Measurements from ENCODE around the gene JRKL. TPM values are rescaled to one million over a fixed set of nuclear protein-coding genes. Genes with fewer than 3 reads are reported as not detected.

The JRKL gene
- total and polyA plus RNA-seq, 2 of the 8 experiments (the other 6 are each of a cell fraction or from before 2014, with no cell fraction given) = 1.4 to 4.9 TPM

- H3K4me2 ChIP-seq (ENCODE audit: insufficient read depth in 1 of 2, low read depth in 2 of 2, low read length in 2 of 2) = no peak overlapping the region
- no peaks in the 10 kb centered on the region for H4K20me1 ChIP-seq (replicated peaks in 1 of 2; ENCODE audit: control insufficient read depth in 1 of 2, insufficient read depth in 2 of 2, low read length in 2 of 2)
- no peak overlapping the region for H2AK5ac ChIP-seq (ENCODE audit: low read depth, low read length)
- no peak overlapping the region for H4K91ac ChIP-seq (replicated peaks; ENCODE audit: insufficient read length, low read length)
- H3K18ac ChIP-seq (ENCODE audit: extremely low read depth, low read length) = no peak overlapping the region
- no peak overlapping the region for H2BK20ac ChIP-seq (ENCODE audit: low read length)
- CTCF ChIA-PET (ENCODE audit: partially characterized antibody) = interaction anchor here (1.5 kb wide), 1 partner anchor 23 kb away, joined by 4 read pairs; the partner anchor contains the start of gene MAML2
- no peak overlapping the region for H3K56ac ChIP-seq (replicated peaks; ENCODE audit: insufficient read length, low read depth, low read length)
- TF ChIP-seq ATF2 (IDR thresholded peaks at IDR 0.05; ENCODE audit: low read length) = no peak
- H2BK5ac ChIP-seq (ENCODE audit: low read depth, low read length) = no peak overlapping the region
- no peak overlapping the region for H4K8ac ChIP-seq (ENCODE audit: extremely low read depth, insufficient read depth, low read length)
- no peak overlapping the region for H3K4ac ChIP-seq (replicated peaks; ENCODE audit: insufficient read length, low read depth, low read length)
- no peak overlapping the region for H2BK120ac ChIP-seq (replicated peaks; ENCODE audit: low read depth, low read length)
- H3K14ac ChIP-seq (ENCODE audit: insufficient read length) = no peak overlapping the region
- no peak overlapping the region for H2BK15ac ChIP-seq (ENCODE audit: low read length)
- no peak overlapping the region for H3K4me3 ChIP-seq (ENCODE audit: extremely low read depth in 1 of 4, insufficient read depth in 2 of 4, low read depth in 3 of 4, low read length in 4 of 4)
- WGBS, 2 experiments (ENCODE audit: extremely low coverage in 1 of 2, insufficient coverage in 1 of 2, insufficient read length in 1 of 2, insufficient replicate concordance in 2 of 2, low coverage in 1 of 2, low lambda C conversion rate in 2 of 2, missing lambda C conversion rate in 1 of 2) = 100% methylated on average over 1 of the region's 1 CpG; no CpG with 5 or more reads in 1 of the 2 experiments
- H2BK12ac ChIP-seq (ENCODE audit: low read depth, low read length) = no peak overlapping the region
- no peak overlapping the region for H3K9ac ChIP-seq (replicated peaks in 1 of 4; ENCODE audit: extremely low read depth in 1 of 4, low read depth in 3 of 4, low read length in 3 of 4)
- no peaks in the 10 kb centered on the region for H3K79me1 ChIP-seq (ENCODE audit: low read depth, low read length)
- no peaks in the 10 kb centered on the region for H3K79me2 ChIP-seq (ENCODE audit: control insufficient read depth in 1 of 2, insufficient read depth in 2 of 2, low read length in 2 of 2)
- H4K5ac ChIP-seq (ENCODE audit: insufficient read length, low read depth, low read length) = no peak overlapping the region
- H3K4me1 ChIP-seq (replicated peaks in 1 of 4; ENCODE audit: control insufficient read depth in 3 of 4, insufficient read depth in 4 of 4, low read length in 3 of 4) = no peaks in the 10 kb centered on the region
- H3K23ac ChIP-seq (ENCODE audit: insufficient read length) = no peak overlapping the region
- peaks cover 0 to 6% (median 0%) of the 10 kb centered on the region in 4 experiments; a peak in 3 of 8 replicates for H3K36me3 ChIP-seq (ENCODE audit: control insufficient read depth in 2 of 4, insufficient read depth in 4 of 4, low read length in 3 of 4)
- POLR2A ChIA-PET (ENCODE audit: partially characterized antibody) = no interaction called here
- DNase-seq (ENCODE audit: low read depth in 1 of 2, low spot score in 2 of 2) = no peak
- H3K23me2 ChIP-seq (ENCODE audit: low read depth, low read length) = no peaks in the 10 kb centered on the region
- no peaks in the 10 kb centered on the region for H3K9me3 ChIP-seq (ENCODE audit: insufficient read depth in 2 of 2, low read depth in 1 of 2, low read length in 1 of 2)
- no peaks in the 10 kb centered on the region for H3K27me3 ChIP-seq (replicated peaks in 1 of 4; ENCODE audit: control insufficient read depth in 3 of 4, extremely low read depth in 1 of 4, insufficient read depth in 3 of 4, low read length in 3 of 4)
- H3K27ac ChIP-seq (ENCODE audit: low read depth, low read length) = no peak overlapping the region
- H2AFZ ChIP-seq (ENCODE audit: low read length) = no peak overlapping the region
- FAIRE-seq = no peak
Measured at GRCh38 chr11:96366024-96366423, 23.8 kb upstream of the JRKL start.
